Measurements from ENCODE around the gene ARHGEF19.
A peak's percentile ranks its signal among the peaks of the same experiment; 100 is the strongest.

Gene ARHGEF19

GRCh38 chr1:16191309-16191708 lies 21.1 kb downstream of the ARHGEF19 start:
- no peak for TF ChIP-seq CTCF (IDR thresholded peaks at IDR 0.05; ENCODE audit: insufficient read depth, low read length, missing control alignments)
- ChIA-PET CTCF (interaction anchor here (6.1 to 17.2 kb wide), 3 partner anchors 11 to 172 kb away, joined by 31 to 1006 read pairs (median 73); partner anchors contain the start of gene FAM131C), POLR2A (no interaction called here)
- DNase-seq (ENCODE audit: low read depth, low spot score): no peak
- no peak overlapping the region for H3K4me3 ChIP-seq (ENCODE audit: low read depth, low read length)

GRCh38 chr1:16189921-16190621 lies 22.4 kb downstream of the ARHGEF19 start:
- CTCF ChIA-PET: interaction anchor here (0.7 to 17.2 kb wide), 12 partner anchors 9 to 182 kb away, joined by 3 to 1006 read pairs (median 3); partner anchors contain the start of genes CPLANE2 and FAM131C
- POLR2A ChIA-PET: interaction anchor here (1.1 kb wide), 1 partner anchor 111 kb away, joined by 3 read pairs; no protein-coding TSS in a partner anchor
- no peak for TF ChIP-seq CTCF (IDR thresholded peaks at IDR 0.05; ENCODE audit: insufficient read depth, low read length, missing control alignments)
- no peak overlapping the region for H3K4me3 ChIP-seq (ENCODE audit: low read depth, low read length)
- DNase-seq (ENCODE audit: low read depth, low spot score): no peak

- DNase-seq (ENCODE audit: low read depth, low spot score): no peak
- ChIA-PET CTCF (interaction anchor here (0.5 to 17.2 kb wide), 20 partner anchors 9 to 213 kb away, joined by 3 to 1006 read pairs (median 4); partner anchors contain the start of genes FAM131C and ZBTB17), POLR2A (interaction anchor here (1.1 kb wide), 1 partner anchor 110 kb away, joined by 3 read pairs; no protein-coding TSS in a partner anchor)
- TF ChIP-seq CTCF (IDR thresholded peaks at IDR 0.05; ENCODE audit: insufficient read depth, low read length, missing control alignments): no peak
- H3K4me3 ChIP-seq (ENCODE audit: low read depth, low read length): no peak overlapping the region
Measured at GRCh38 chr1:16189003-16189402, 23.4 kb downstream of the ARHGEF19 start.

- ChIA-PET CTCF (interaction anchor here (0.6 to 17.2 kb wide), 25 partner anchors 8 to 180 kb away, joined by 3 to 1006 read pairs (median 4); partner anchors contain the start of genes FAM131C and FBXO42), POLR2A (interaction anchor here (0.6 kb wide), 1 partner anchor 13 kb away, joined by 3 read pairs; no protein-coding TSS in a partner anchor)
- DNase-seq (ENCODE audit: low read depth, low spot score): no peak
- no peak overlapping the region for H3K4me3 ChIP-seq (ENCODE audit: low read depth, low read length)
- TF ChIP-seq CTCF (IDR thresholded peaks at IDR 0.05; ENCODE audit: insufficient read depth, low read length, missing control alignments): peak; percentile 97
Measured at GRCh38 chr1:16187748-16188401, 24.6 kb downstream of the ARHGEF19 start.

GRCh38 chr1:16186655-16187235 lies 25.7 kb downstream of the ARHGEF19 start:
- TF ChIP-seq CTCF (IDR thresholded peaks at IDR 0.05; ENCODE audit: insufficient read depth, low read length, missing control alignments): no peak
- no peak for DNase-seq (ENCODE audit: low read depth, low spot score)
- CTCF ChIA-PET: interaction anchor here (0.6 to 17.2 kb wide), 19 partner anchors 9 to 180 kb away, joined by 3 to 1006 read pairs (median 4); partner anchors contain the start of genes FAM131C and FBXO42
- no peak overlapping the region for H3K4me3 ChIP-seq (ENCODE audit: low read depth, low read length)
- POLR2A ChIA-PET: no interaction called here
